GM23248 (cell line): ENCODE results near the gene LPIN1. TPM values are rescaled to one million over a fixed set of nuclear protein-coding genes. Genes with fewer than 3 reads are reported as not detected.

Experiments
- DNase-seq: peaks from one replicate; pipeline ENCODE4 v3.0.0-alpha.2; 2015
- H2AFZ ChIP-seq: fragments of 200-600 bp; sonication (generic); 2 replicates; pipeline ENCODE4 v1.6.1; 2016; ENCODE audit warnings: antibody characterized with exemption
- H3F3A ChIP-seq: fragments of 200-600 bp; sonication (generic); 2 replicates; pipeline ENCODE4 v1.6.1; 2016; ENCODE audit warnings: mild to moderate bottlenecking, antibody characterized with exemption, mixed run types; ENCODE audit not compliant: insufficient read depth
- H3K27ac ChIP-seq: fragments of 200-600 bp; sonication (generic); 2 replicates; pipeline ENCODE4 v1.5.1; 2016; ENCODE audit warnings: mild to moderate bottlenecking
- H3K27me3 ChIP-seq: fragments of 200-600 bp; sonication (generic); replicated peaks from 2 replicates; pipeline ENCODE4 v1.6.1; 2016; ENCODE audit warnings: mild to moderate bottlenecking; ENCODE audit not compliant: insufficient read depth
- H3K36me3 ChIP-seq: fragments of 200-600 bp; sonication (generic); 2 replicates; pipeline ENCODE4 v1.6.1; 2016; ENCODE audit warnings: low read depth, mild to moderate bottlenecking
- H3K4me1 ChIP-seq: fragments of 200-600 bp; sonication (generic); 2 replicates; pipeline ENCODE4 v1.6.1; 2016; ENCODE audit warnings: mild to moderate bottlenecking; ENCODE audit not compliant: insufficient read depth
- H3K4me2 ChIP-seq: fragments of 200-600 bp; sonication (generic); one replicate; pipeline ENCODE4 v1.6.1; 2016; ENCODE audit warnings: mild to moderate bottlenecking; ENCODE audit not compliant: unreplicated experiment
- H3K4me3 ChIP-seq: fragments of 200-600 bp; sonication (generic); 2 replicates; pipeline ENCODE4 v1.5.1; 2016; ENCODE audit warnings: mild to moderate bottlenecking
- H3K79me2 ChIP-seq: fragments of 200-600 bp; sonication (generic); 2 replicates; pipeline ENCODE4 v1.6.1; 2016; ENCODE audit warnings: mild to moderate bottlenecking; ENCODE audit not compliant: insufficient read depth
- H3K9ac ChIP-seq: fragments of 200-600 bp; sonication (generic); 2 replicates; pipeline ENCODE4 v1.6.1; 2016; ENCODE audit warnings: mild to moderate bottlenecking
- H3K9me2 ChIP-seq: fragments of 200-600 bp; sonication (generic); 2 replicates; pipeline ENCODE4 v1.6.1; 2016; ENCODE audit warnings: mixed run types, mild to moderate bottlenecking, moderate library complexity; ENCODE audit not compliant: insufficient read depth
- H3K9me3 ChIP-seq: fragments of 200-600 bp; sonication (generic); one replicate; pipeline ENCODE4 v1.6.1; 2017; ENCODE audit warnings: low read depth
- H4K20me1 ChIP-seq: fragments of 200-600 bp; sonication (generic); 2 replicates; pipeline ENCODE4 v1.6.0; 2016; ENCODE audit not compliant: insufficient read depth
- EZH2 ChIP-seq: fragments of 200-600 bp; sonication (generic); IDR thresholded peaks from 2 replicates; pipeline ENCODE4 v1.6.1; 2018; ENCODE audit warnings: antibody characterized with exemption, mild to moderate bottlenecking; ENCODE audit not compliant: insufficient read depth, poor library complexity, severe bottlenecking
- EZH2phosphoT487 ChIP-seq: fragments of 200-600 bp; sonication (generic); IDR thresholded peaks from 2 replicates; pipeline ENCODE4 v1.6.1; 2018; ENCODE audit warnings: antibody characterized with exemption, moderate library complexity, mild to moderate bottlenecking, low read depth; ENCODE audit not compliant: insufficient read depth
- WGBS, 2 experiments: methylation state at CpG; one replicate each; pipeline ENCODE4 v1.1.6; 2015 to 2017; ENCODE audit warnings: low lambda C conversion rate in 2 of 2, low coverage in 1 of 2; ENCODE audit errors: missing lambda C conversion rate in 2 of 2; 5-methylcytosine and 5-hydroxymethylcytosine counted together
- in situ Hi-C: fragments of 300-500 bp; cut with MboI; formaldehyde crosslinking; loops from 2 replicates; pipeline ENCODE4 v1.15.0; 2020
- polyA plus RNA-seq: library from polyadenylated mRNA; unstranded; fragments of >200 nt; fragmentation: Nextera tagmentation; extraction: Ambion mirVana; gene quantifications from 2 replicates; pipeline ENCODE4 v1.2.1, GENCODE V29; 2016
- total RNA-seq: library from RNA; depleted of rRNA; stranded (reverse); fragments of >200 nt; shearing (Covaris generic); gene quantifications from 2 replicates; pipeline ENCODE4 v1.2.3, GENCODE V29; 2014

LPIN1 gene
- total and polyA plus RNA-seq, 2 experiments from 2014 or later: 11.2 to 12.6 TPM

DNA sequence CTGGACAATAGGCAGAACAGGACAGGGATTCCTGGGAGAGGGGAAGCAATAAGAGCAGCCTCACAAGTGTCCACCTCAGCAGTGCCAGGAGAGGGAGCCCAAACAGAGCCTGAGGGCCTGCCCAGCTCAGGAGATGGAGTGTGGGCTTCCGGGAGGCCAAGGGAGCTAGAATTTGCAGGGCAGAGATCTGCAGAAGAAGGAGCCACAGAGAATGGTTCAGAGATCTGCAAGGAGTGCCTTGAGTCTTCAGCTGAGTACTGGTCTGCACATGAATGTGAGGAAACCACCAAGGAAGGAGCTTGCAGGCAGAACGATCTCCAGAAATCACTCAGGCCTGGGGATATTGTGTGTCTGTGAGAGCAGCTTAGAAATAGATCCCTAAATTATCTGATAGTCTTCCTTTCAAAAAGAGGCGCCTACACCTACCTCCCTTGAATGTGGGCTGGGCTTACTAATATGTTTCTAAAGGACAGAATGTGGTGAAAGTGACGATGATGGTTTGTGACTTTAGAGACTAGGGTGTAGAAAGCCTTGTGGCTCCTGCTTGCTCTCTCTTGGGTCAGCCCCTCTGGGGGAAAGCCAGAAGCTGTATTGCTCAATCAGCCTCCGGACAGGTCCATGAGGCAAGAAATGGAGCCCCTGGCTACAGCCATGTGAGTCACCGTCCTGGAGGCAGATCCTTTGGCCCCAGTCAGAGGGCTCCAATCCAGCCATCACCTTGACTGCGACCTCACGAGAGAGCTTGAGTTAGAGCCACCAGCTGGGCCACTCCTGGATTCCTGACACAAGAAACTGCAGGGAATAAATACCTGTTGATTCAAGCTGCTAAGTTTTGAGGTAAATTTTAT lies 7.6 kb upstream of the LPIN1 start:
- Histone ChIP-seq H3K36me3 (no peaks in the 10 kb centered on the region), H3K27ac (peak overlapping the region; percentile 38; the same call in 1 of the 2 replicates), H3K4me1 (peaks cover 12% of the 10 kb centered on the region), H3F3A (peaks cover 22% of the 10 kb centered on the region), H3K9ac (no peak overlapping the region), H3K79me2 (no peaks in the 10 kb centered on the region), H3K27me3 (peaks cover 6% of the 10 kb centered on the region), H2AFZ (peak overlapping the region; percentile 54), H3K9me3 (no peaks in the 10 kb centered on the region), H3K9me2 (no peaks in the 10 kb centered on the region), H3K4me3 (no peak overlapping the region), H3K4me2 (peak overlapping the region; percentile 24), H4K20me1 (no peaks in the 10 kb centered on the region)
- in situ Hi-C loops: no loop called here
- WGBS, 2 experiments: 1 to 5% methylated on average over 8 of the region's 8 CpGs
- TF ChIP-seq EZH2 (no peak), EZH2phosphoT487 (no peak)
- peak; percentile 91 for DNase-seq

DNA sequence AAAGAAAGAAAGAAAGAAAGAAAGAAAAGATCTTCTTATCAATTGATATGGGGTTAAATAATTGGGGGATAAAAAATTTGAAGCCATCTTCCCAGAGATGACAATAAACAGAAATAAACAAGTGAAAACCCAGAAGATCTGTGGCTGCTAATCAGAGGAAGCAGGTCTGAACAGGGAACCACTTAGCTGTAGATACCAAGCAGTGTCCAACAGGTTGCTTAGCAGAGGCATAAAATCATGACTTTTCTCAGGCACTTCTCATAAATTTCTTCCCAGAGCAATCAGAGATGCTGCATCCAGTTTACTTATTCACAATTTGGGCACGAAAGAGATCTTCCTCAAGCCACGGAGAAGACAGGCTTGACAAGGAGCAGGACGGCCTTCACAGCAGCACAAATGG lies 5.7 kb upstream of the LPIN1 start:
- Histone ChIP-seq H3K4me2 (no peak overlapping the region), H3K4me3 (no peak overlapping the region), H2AFZ (no peak overlapping the region), H4K20me1 (no peaks in the 10 kb centered on the region), H3K9me3 (no peaks in the 10 kb centered on the region), H3K9me2 (no peaks in the 10 kb centered on the region), H3K27ac (no peak overlapping the region), H3F3A (peaks cover 22% of the 10 kb centered on the region), H3K4me1 (peaks cover 12% of the 10 kb centered on the region), H3K79me2 (no peaks in the 10 kb centered on the region), H3K9ac (no peak overlapping the region), H3K36me3 (no peaks in the 10 kb centered on the region), H3K27me3 (peaks cover 2% of the 10 kb centered on the region)
- no peak for DNase-seq
- TF ChIP-seq EZH2phosphoT487 (no peak), EZH2 (no peak)
- in situ Hi-C loops: no loop called here
- WGBS, 2 experiments: 92 to 93% methylated on average over 3 of the region's 3 CpGs

- Histone ChIP-seq H3K36me3 (no peaks in the 10 kb centered on the region), H3K79me2 (peaks cover 5% of the 10 kb centered on the region; the same call in 1 of the 2 replicates), H3F3A (peaks cover 21% of the 10 kb centered on the region), H2AFZ (no peak overlapping the region), H3K9ac (no peak overlapping the region), H3K4me2 (no peak overlapping the region), H3K4me3 (no peak overlapping the region), H3K4me1 (peaks cover 12% of the 10 kb centered on the region), H3K27ac (no peak overlapping the region), H4K20me1 (no peaks in the 10 kb centered on the region), H3K9me3 (no peaks in the 10 kb centered on the region), H3K9me2 (no peaks in the 10 kb centered on the region), H3K27me3 (no peaks in the 10 kb centered on the region)
- in situ Hi-C loops: no loop called here
- WGBS, 2 experiments: 69 to 71% methylated on average over 4 of the region's 4 CpGs
- TF ChIP-seq EZH2phosphoT487 (no peak), EZH2 (no peak)
- peak; percentile 36 for DNase-seq
These were observed 4.1 kb upstream of the LPIN1 start for GRCh38 chr2:11742317-11742701.

GRCh38 chr2:11742702-11743357 lies 3.6 kb upstream of the LPIN1 start:
- no peak for DNase-seq
- no peaks in the 10 kb centered on the region for H3K9me3 ChIP-seq
- in situ Hi-C loops: no loop called here
- no peaks in the 10 kb centered on the region for H3K36me3 ChIP-seq
- no peaks in the 10 kb centered on the region for H4K20me1 ChIP-seq
- no peaks in the 10 kb centered on the region for H3K27me3 ChIP-seq
- H3K4me1 ChIP-seq: peaks cover 17% of the 10 kb centered on the region
- TF ChIP-seq EZH2phosphoT487 (no peak), EZH2 (no peak)
- H3K9me2 ChIP-seq: no peaks in the 10 kb centered on the region
- no peak overlapping the region for H3K4me3 ChIP-seq
- no peak overlapping the region for H2AFZ ChIP-seq
- H3F3A ChIP-seq: peaks cover 16% of the 10 kb centered on the region
- H3K4me2 ChIP-seq: no peak overlapping the region
- H3K79me2 ChIP-seq: peaks cover 10% of the 10 kb centered on the region
- WGBS, 2 experiments: 90 to 93% methylated on average over 16 of the region's 16 CpGs
- no peak overlapping the region for H3K27ac ChIP-seq
- no peak overlapping the region for H3K9ac ChIP-seq
